GM12873 (cell line): ENCODE data around the gene GPR3.

Experiments
- TF ChIP-seq, protein P1 (sequence below): IDR thresholded peaks from 2 replicates; pipeline ENCODE4 v1.5.1; 2012; ENCODE audit warnings: low read depth, mild to moderate bottlenecking, moderate library complexity, low read length, control low read depth; ENCODE audit not compliant: insufficient read depth; ENCODE audit errors: missing control alignments

GPR3 gene

DNA sequence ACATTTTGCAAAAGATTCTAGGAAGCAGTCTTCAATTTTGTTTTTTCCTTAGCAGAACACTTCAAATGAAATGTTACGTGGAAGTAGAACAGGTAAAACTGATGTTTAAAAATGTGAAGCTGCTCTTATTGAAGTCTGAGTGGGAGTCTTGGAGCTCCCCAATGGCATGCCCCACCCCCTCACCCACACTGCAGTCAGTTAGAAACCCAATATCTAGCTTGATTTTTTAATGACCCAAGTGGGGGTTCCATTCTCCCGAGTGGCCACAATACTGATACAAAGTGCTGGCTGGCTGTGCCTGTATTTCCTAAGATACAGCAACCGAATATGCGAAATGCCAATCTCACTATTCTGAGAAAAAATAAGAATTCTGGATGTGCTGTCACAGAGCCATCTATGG, 31.3 kb downstream of the GPR3 start:
- TF ChIP-seq, protein P1, sequence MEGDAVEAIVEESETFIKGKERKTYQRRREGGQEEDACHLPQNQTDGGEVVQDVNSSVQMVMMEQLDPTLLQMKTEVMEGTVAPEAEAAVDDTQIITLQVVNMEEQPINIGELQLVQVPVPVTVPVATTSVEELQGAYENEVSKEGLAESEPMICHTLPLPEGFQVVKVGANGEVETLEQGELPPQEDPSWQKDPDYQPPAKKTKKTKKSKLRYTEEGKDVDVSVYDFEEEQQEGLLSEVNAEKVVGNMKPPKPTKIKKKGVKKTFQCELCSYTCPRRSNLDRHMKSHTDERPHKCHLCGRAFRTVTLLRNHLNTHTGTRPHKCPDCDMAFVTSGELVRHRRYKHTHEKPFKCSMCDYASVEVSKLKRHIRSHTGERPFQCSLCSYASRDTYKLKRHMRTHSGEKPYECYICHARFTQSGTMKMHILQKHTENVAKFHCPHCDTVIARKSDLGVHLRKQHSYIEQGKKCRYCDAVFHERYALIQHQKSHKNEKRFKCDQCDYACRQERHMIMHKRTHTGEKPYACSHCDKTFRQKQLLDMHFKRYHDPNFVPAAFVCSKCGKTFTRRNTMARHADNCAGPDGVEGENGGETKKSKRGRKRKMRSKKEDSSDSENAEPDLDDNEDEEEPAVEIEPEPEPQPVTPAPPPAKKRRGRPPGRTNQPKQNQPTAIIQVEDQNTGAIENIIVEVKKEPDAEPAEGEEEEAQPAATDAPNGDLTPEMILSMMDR = no peak

DNA sequence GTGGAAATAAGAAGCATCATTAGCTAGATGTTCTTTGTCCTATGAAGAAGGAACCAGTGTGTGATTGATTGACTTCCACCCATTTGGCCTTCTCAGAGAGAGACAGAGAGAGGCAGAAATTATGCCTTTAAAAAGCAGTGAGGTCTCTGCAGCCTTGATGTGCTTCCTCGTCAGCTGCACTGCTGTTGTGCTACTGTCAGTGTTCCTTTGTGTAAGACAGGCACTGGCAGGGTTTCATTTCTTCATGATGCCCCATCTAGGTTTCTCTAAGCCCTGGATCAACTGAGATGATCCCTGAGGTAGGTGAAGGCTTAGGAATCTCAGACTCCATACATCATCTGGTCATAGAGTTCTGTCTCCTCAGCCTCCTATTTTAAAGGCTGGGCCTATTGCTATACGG, 34.9 kb downstream of the GPR3 start:
- TF ChIP-seq, protein P1 = no peak

DNA sequence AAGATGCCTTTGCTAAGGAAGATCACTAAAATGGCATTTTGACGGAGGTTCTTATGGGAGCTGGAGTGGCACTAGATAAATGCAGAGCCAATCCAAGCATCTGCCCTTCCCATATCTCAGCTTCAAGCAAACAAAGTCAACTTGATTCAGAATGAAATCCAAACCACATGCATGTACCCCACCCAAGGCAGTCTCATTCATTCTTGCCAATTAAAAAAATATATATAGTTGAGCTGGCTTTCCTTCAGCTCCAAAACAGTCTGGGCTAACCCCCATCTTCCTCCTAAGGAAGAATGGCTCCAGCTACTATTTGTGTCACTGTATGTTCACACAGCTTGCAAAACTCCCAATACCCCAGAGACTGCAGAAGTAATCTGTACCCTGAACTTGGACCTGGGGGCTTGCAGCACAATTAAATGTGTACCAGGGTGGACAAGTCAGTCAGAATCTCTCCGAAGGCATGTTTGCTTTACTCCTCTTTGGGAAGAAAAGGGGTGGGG, 35.4 kb downstream of the GPR3 start:
- TF ChIP-seq, protein P1 = no peak

DNA sequence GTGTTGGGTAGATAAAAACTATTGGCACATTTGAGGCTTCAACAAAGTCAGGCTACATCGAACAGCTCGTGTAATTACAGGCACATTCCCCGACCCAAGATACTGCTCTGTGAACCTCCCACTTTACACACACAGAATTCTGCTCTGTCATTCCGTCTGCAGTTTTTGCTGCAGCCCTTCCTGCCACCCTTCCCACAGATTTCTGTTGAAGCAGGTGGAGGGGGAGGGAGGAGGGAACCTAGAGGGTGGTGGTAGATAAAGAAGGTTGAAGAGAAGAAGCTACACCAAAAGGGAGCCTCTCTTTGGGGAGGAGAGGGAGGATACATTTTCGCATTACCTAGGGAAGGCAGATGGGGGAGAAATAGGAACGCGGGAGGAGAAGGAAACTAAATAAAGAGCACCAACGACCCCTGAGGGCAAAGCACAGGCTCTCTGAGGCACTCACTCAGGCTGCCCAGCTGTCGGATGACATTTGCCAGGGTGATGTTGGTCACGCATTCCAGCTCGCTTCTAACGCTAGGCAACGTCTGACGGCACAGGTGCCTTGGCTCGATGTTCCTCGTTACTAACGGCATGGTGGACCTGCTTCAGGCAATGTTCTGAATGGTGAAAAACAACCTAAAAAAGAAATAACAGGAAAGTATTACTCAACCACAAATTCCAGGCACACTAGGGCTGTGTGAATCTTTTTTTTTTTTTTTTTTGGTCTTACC, 36.0 kb downstream of the GPR3 start:
- TF ChIP-seq, protein P1 = no peak

DNA sequence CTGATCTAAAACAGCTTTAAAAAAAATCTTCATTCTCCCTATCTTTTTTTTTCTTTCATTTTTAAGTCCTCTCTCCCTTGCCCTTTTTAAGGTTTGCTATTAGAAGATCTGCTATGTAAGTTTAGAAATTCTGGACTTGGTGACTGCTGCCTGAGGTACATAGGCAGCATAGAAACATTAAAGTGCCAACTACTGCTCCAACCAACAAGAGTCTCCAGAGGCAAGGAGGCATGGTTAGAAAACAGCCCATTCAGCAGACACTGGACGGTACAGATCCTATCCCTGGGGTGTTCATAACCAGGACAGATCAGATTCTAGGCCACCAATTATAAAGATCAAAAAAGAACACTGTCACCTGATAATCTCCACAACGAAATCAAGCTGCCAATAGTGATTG, 36.6 kb downstream of the GPR3 start:
- TF ChIP-seq, protein P1 = no peak

DNA sequence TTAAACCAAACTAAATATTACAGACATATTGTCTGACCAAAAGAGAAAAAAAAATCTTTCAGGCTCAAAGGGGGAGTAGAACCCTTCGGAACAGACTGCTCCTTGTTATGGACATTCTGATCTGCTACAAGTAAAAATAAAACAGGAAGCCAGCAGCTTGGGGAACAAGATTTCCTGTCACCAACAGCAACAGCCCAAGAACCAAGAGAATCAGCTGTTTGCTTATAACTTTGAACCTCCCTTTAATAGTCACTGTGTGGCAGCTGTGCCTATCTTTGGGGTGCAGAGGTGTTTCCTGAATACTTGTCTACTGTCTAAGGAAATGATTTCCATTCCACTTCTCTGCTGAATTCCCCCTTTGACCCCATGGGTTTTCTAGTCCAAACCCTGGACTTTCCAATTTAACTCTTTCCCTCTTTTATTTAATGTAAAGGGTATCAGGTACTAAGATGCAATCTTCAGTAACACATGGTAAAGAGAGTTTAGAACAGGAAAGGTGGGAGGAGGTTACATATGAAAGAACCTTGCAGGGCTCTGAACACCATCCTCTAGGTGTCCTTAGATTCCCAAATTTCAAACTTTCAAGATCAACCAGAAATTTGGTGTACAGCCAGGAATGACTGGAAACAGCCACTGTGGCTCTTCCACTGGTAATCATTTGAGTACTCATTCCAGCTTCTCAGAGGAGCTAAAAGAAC, 38.6 kb downstream of the GPR3 start:
- TF ChIP-seq, protein P1 = no peak

DNA sequence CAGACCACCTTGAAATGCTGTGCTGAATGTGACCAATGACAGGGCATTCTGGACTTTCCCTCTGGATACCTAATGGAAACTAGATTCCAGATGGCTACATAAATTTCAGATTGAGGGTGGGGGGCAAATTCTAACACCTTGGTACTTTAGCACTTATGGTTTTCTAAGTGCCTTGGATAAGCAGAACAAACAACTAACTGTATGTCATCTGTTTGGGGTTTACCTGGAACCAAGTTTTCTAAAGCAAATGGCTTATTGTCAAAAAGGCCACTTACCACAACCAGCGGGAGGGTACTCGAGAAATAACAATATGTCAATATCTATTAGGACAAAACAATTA, 39.1 kb downstream of the GPR3 start:
- TF ChIP-seq, protein P1 = no peak
